Epithelial cell of esophagus (primary cell): Measurements from ENCODE around the gene RALGPS1.

Source experiments
- DNase-seq: peaks from one replicate; pipeline ENCODE4 v3.0.0; 2010; ENCODE audit warnings: low read depth
- H3K4me3 ChIP-seq: 2 replicates; pipeline ENCODE4 v1.5.1; 2011; ENCODE audit warnings: mild to moderate bottlenecking, low read length, control low read depth
- TF ChIP-seq, protein P1 (sequence below): IDR thresholded peaks from 2 replicates; pipeline ENCODE4 v1.5.1; 2011; ENCODE audit warnings: low read depth, mild to moderate bottlenecking, low read length, control low read depth, inconsistent platforms; ENCODE audit not compliant: insufficient read depth; ENCODE audit errors: missing control alignments

RALGPS1 gene

DNA sequence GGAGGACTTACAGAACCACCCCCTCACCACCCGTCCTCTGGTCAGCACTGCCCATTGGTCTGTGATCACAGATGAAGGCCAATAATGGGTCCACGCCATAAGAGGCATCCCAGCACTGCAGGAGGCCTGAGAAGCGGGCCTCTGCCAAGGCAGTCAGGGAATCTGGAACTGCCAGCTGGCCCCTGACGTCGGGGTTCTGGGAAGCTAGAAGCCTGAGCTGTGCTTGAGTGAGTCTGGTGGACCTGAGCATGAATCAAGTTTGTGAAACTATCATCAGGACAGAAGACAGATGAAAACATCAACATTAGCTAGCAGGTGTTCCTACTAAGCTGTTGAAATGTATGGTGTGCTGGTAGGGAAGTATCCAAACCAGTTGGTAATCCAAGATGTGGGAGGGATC, 200.0 kb downstream of the RALGPS1 start:
- DNase-seq: no peak
- H3K4me3 ChIP-seq: no peak overlapping the region
- TF ChIP-seq, protein P1, sequence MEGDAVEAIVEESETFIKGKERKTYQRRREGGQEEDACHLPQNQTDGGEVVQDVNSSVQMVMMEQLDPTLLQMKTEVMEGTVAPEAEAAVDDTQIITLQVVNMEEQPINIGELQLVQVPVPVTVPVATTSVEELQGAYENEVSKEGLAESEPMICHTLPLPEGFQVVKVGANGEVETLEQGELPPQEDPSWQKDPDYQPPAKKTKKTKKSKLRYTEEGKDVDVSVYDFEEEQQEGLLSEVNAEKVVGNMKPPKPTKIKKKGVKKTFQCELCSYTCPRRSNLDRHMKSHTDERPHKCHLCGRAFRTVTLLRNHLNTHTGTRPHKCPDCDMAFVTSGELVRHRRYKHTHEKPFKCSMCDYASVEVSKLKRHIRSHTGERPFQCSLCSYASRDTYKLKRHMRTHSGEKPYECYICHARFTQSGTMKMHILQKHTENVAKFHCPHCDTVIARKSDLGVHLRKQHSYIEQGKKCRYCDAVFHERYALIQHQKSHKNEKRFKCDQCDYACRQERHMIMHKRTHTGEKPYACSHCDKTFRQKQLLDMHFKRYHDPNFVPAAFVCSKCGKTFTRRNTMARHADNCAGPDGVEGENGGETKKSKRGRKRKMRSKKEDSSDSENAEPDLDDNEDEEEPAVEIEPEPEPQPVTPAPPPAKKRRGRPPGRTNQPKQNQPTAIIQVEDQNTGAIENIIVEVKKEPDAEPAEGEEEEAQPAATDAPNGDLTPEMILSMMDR: no peak

DNA sequence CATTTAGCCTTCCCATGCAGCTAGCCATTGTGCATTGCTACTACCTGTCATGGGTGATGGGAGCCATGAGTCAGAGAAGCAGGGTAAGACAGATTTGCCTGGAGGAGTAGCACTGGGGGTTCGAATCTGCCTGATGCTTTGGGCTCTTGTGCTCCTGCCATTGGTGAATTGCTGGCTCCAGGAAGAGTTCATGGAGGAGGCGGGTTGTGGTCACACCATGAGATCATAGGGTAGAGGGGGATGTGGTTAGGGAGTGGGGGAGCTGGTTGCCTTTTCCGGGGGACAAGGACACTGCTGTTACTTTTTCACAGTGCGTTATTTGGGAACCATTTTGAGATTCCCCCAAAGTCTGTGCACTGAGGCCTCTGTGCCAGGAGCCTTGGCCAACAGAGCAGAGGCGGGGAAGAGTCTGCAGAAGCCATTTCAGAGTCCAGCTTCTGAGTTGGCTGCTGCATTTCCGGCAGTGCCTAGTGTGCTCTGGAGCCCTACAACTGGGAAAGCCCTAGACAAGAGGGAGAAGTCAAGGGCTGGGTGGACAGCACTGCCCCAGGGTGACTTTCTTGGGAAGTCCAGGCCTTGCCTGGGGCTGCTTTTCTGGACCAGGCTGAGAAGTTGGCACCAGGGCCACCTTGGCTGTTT, 201.6 kb downstream of the RALGPS1 start:
- DNase-seq: no peak
- TF ChIP-seq, protein P1: no peak
- no peak overlapping the region for H3K4me3 ChIP-seq

DNA sequence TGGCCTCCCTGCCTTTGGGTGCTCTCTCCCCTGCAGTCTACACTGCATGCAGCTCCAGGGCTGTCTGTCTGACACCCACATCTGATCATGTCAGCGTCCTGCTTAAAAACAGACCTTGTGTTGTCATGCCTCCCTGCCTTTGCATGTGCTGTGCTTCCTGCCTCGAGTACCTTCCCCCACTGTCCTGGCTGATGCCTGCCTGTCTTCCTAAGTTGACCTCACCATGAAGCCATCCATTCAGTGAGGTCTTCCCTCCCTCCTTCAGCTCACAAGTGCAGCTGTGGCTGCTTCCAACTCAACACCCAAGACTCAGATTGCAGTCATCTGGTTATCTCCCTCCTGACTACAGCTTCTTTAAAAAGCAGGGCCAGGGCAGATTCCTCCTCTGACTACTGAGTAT, 202.4 kb downstream of the RALGPS1 start:
- TF ChIP-seq, protein P1: no peak
- DNase-seq: no peak

DNA sequence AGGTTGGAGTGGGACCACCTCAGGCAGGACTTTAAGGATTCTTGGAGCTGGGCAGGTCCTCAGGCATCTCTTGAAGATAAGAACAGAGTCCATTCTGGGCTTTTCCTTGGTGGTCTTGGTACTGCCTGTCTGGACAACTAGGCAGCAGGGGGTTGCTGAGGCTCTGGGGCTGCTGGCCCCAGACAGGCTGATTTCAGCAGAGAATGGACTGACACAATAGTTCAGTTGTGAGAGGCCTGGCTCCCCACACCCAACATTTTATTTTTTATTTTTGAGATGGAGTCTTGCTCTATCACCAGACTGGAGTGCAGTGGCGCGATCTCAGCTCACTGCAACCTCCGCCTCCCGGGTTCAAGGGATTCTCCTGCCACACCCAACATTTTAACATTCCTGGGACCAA, 203.2 kb downstream of the RALGPS1 start:
- DNase-seq: no peak
- TF ChIP-seq, protein P1: no peak
- H3K4me3 ChIP-seq: no peak overlapping the region

More for the DNA sequence above, 202.4 kb downstream of the RALGPS1 start:
- no peak overlapping the region for H3K4me3 ChIP-seq

DNA sequence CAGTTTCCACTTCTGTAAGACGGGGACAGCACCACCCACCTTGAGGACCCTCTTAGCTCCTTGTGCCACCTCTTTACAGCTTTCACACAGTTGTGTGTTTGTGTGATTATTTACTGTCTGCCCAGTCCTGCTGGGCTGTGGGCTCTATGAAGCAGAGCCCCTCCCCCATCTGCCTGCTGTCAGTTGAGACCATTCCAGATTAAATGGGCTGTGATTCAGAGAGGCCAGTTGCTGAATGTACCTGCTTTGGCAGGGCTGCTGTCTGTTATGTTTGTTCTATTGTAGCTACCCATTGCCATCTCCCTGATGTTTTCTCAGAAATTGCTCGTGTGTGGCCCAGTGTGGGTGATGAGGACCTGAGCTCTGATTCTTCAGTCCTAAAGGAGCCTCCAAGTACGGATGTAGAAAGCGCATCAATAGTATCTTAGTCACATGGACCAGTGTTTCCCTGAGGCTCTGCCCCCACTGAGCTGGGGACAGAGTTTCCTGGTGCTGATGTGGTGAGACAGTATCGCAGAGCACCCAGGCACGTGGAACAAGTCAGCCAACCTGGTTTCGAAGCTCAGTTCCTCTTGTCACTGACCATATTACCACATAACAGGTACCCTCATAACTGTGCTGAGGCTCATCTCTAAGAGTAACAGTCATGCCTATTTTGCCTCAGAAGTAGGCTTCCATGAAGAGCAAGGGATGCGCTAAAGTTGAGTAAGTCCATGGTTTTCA, 204.2 kb downstream of the RALGPS1 start:
- DNase-seq: no peak
- TF ChIP-seq, protein P1: no peak
- no peak overlapping the region for H3K4me3 ChIP-seq

DNA sequence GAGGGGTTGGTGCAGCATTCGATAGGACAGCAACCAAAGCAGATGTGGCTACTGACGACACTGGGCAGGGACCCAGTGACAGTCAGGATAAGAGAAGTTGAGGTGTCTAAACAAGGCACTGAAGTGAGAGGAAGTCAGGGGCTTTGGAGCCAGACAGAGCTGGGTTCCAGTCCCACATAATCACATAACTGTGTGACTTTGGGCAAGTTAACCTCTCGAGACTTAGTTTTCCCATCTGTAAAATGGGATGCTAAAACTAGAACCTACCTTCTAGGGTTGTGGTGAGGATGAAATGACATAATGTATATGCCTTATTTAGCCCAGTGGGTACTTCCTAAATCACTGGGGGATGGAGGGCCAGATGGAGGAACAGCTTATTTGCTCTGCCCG, 204.7 kb downstream of the RALGPS1 start:
- H3K4me3 ChIP-seq: no peak overlapping the region
- DNase-seq: no peak
- TF ChIP-seq, protein P1: no peak
